ENCODE results near the gene CNRIP1.
A peak's percentile ranks its signal among the peaks of the same experiment; 100 is the strongest.

CNRIP1 gene

GRCh38 chr2:68357605-68358337, 38.0 kb upstream of the CNRIP1 start:
- peak; percentile 97 for ATAC-seq
- no peak for TF ChIP-seq OSR1 (CRISPR knock-in tag; IDR thresholded peaks at IDR 0.05)
- TF ChIP-seq ISL1 (CRISPR knock-in tag; IDR thresholded peaks at IDR 0.05): no peak
- no peak for TF ChIP-seq SNAI2 (CRISPR knock-in tag; IDR thresholded peaks at IDR 0.05)
- TF ChIP-seq ZC3H10 (CRISPR knock-in tag; IDR thresholded peaks at IDR 0.05): no peak
- no peak for TF ChIP-seq ZNF565 (CRISPR knock-in tag; conservative IDR thresholded peaks at IDR 0.05; ENCODE audit: low read depth)
- TF ChIP-seq RARB (CRISPR knock-in tag; IDR thresholded peaks at IDR 0.05): no peak
- no peak for TF ChIP-seq TCF4 (CRISPR knock-in tag; IDR thresholded peaks at IDR 0.05; ENCODE audit: borderline replicate concordance)
- TF ChIP-seq BACH2 (CRISPR knock-in tag; IDR thresholded peaks at IDR 0.05; ENCODE audit: borderline replicate concordance): no peak
- no peak for TF ChIP-seq ZNF70 (CRISPR knock-in tag; IDR thresholded peaks at IDR 0.05)
- TF ChIP-seq CSRNP3 (CRISPR knock-in tag; IDR thresholded peaks at IDR 0.05): no peak
- no peak for TF ChIP-seq CSDC2 (CRISPR knock-in tag; IDR thresholded peaks at IDR 0.05)
- no peak for TF ChIP-seq ZFP30 (CRISPR knock-in tag; IDR thresholded peaks at IDR 0.05)
- TF ChIP-seq, protein P1, sequence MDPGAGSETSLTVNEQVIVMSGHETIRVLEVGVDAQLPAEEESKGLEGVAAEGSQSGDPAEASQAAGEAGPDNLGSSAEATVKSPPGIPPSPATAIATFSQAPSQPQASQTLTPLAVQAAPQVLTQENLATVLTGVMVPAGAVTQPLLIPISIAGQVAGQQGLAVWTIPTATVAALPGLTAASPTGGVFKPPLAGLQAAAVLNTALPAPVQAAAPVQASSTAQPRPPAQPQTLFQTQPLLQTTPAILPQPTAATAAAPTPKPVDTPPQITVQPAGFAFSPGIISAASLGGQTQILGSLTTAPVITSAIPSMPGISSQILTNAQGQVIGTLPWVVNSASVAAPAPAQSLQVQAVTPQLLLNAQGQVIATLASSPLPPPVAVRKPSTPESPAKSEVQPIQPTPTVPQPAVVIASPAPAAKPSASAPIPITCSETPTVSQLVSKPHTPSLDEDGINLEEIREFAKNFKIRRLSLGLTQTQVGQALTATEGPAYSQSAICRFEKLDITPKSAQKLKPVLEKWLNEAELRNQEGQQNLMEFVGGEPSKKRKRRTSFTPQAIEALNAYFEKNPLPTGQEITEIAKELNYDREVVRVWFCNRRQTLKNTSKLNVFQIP (CRISPR knock-in tag; IDR thresholded peaks at IDR 0.05; ENCODE audit: borderline replicate concordance, low read depth): no peak
- no peak for TF ChIP-seq GLIS3 (CRISPR knock-in tag; IDR thresholded peaks at IDR 0.05)
- TF ChIP-seq ESRRG (CRISPR knock-in tag; IDR thresholded peaks at IDR 0.05): no peak

GRCh38 chr2:68356599-68357239, 37.0 kb upstream of the CNRIP1 start:
- no peak for TF ChIP-seq TSHZ2 (CRISPR knock-in tag; IDR thresholded peaks at IDR 0.05)
- no peak for TF ChIP-seq ZNF8 (CRISPR knock-in tag; IDR thresholded peaks at IDR 0.05)
- TF ChIP-seq RARB (CRISPR knock-in tag; IDR thresholded peaks at IDR 0.05): no peak
- no peak for TF ChIP-seq CREB5 (CRISPR knock-in tag; IDR thresholded peaks at IDR 0.05; ENCODE audit: low read depth)
- no peak for TF ChIP-seq SNAI2 (CRISPR knock-in tag; IDR thresholded peaks at IDR 0.05)
- TF ChIP-seq PPARA (CRISPR knock-in tag; IDR thresholded peaks at IDR 0.05; ENCODE audit: borderline replicate concordance): no peak
- TF ChIP-seq TCF4 (CRISPR knock-in tag; IDR thresholded peaks at IDR 0.05; ENCODE audit: borderline replicate concordance): no peak
- no peak for TF ChIP-seq BACH2 (CRISPR knock-in tag; IDR thresholded peaks at IDR 0.05; ENCODE audit: borderline replicate concordance)
- no peak for TF ChIP-seq ESRRG (CRISPR knock-in tag; IDR thresholded peaks at IDR 0.05)
- TF ChIP-seq OSR1 (CRISPR knock-in tag; IDR thresholded peaks at IDR 0.05): no peak
- no peak for TF ChIP-seq CSRNP3 (CRISPR knock-in tag; IDR thresholded peaks at IDR 0.05)
- no peak for TF ChIP-seq CSDC2 (CRISPR knock-in tag; IDR thresholded peaks at IDR 0.05)
- no peak for TF ChIP-seq ZFP3 (CRISPR knock-in tag; IDR thresholded peaks at IDR 0.05)
- no peak for TF ChIP-seq ARNTL (CRISPR knock-in tag; IDR thresholded peaks at IDR 0.05; ENCODE audit: borderline replicate concordance, low read depth)
- TF ChIP-seq ZFP30 (CRISPR knock-in tag; IDR thresholded peaks at IDR 0.05): no peak
- no peak for ATAC-seq
